DOHH2 (cell line): ENCODE measurements around the gene POMZP3.
"Not testable (repeated sequence)": the region's sequence is repeated elsewhere in the genome, so short reads cannot be mapped to it uniquely, and the experiment has no call there.

Experiments
- CTCF ChIP-seq: fragments of 200-600 bp; sonication (generic); IDR thresholded peaks from one replicate; pipeline ENCODE4 v1.5.1; 2014; ENCODE audit warnings: antibody characterized with exemption, mild to moderate bottlenecking, low read depth, low read length; ENCODE audit not compliant: poor library complexity, severe bottlenecking
- EZH2phosphoT487 ChIP-seq: fragments of 200-600 bp; sonication (generic); IDR thresholded peaks from 2 replicates; pipeline ENCODE4 v1.6.1; 2017; ENCODE audit warnings: borderline replicate concordance, mild to moderate bottlenecking, antibody characterized with exemption, low read length, moderate library complexity, mixed read lengths

GRCh38 chr7:76591602-76592304 is 35.3 kb downstream of the POMZP3 start:
- TF ChIP-seq CTCF, EZH2phosphoT487: not testable (repeated sequence)
